Stimulated activated CD8-positive, alpha-beta memory T cell treated with anti-CD3 and anti-CD28 coated beads, Interleukin-12 subunit alpha, Interleukin-12 subunit beta, amount 100 ng/mL, for 1 hour (primary cell): ENCODE results near the gene PPP1R14D.

Experiments used
- DNase-seq: peaks from one replicate; pipeline ENCODE4 v3.0.0-alpha.2; 2020; ENCODE audit warnings: low read depth

Gene PPP1R14D

DNA sequence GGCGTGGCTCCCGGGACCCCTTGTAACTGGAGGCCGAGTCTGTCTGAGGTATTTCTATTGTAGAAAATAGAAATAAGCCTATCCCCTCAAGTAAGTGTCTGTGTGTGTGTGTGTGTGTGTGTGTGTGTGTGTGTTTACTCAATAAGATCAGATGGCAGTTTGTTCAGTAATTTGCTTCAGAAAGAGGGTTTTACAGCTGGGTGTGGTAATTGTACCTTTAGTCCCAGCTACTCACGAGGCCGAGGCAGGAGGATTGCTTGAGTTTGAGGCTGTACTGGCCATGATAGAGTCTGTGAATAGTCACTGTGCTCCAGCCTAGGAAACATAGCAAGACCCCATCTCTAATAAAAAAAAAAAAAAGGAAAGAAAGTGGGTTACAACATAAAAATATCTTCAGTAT is 24.0 kb upstream of the PPP1R14D start:
- DNase-seq: no peak

DNA sequence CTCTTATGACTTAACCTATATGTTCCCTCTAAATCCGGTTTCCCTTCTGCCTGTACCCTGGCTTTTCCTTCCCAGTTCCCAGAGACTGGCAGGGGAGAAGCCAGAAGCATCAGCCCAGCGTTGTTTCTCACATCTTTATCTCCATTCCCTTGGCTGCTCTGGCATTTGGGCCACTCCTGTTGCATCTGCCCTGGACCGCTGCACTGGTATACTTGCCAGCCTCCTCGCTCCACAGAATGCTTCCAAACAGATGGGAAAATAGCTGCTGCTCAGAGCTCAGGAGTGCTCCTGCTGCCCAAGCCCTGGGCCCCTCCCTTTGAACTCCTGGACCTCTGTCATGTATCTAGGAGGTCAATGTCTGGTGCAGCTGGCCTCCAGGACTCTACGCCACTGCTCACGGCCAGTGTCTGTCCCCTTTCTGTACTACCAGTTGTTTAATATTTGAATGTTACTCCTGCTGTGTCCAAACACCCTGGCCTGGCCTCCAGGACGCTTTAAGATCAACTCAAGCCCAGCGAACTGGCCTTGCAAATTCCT is 22.1 kb upstream of the PPP1R14D start:
- no peak for DNase-seq

- DNase-seq: no peak
These were observed 18.9 kb upstream of the PPP1R14D start for GRCh38 chr15:40847223-40847961.

GRCh38 chr15:40846841-40847222 is 18.3 kb upstream of the PPP1R14D start:
- no peak for DNase-seq

GRCh38 chr15:40845511-40846284 is 17.2 kb upstream of the PPP1R14D start:
- DNase-seq: no peak

- no peak for DNase-seq
These were observed 16.5 kb upstream of the PPP1R14D start for GRCh38 chr15:40845036-40845435.

GRCh38 chr15:40844696-40845030 is 16.2 kb upstream of the PPP1R14D start:
- DNase-seq: no peak

- DNase-seq: peak; percentile 34
These were observed 15.6 kb upstream of the PPP1R14D start, which contains the start of gene SPINT1 for GRCh38 chr15:40843885-40844695. Gene SPINT1, plus strand, starts transcription at chr15:40844048. Its CDS starts 507 bp downstream, at chr15:40844555.

- DNase-seq: no peak
These were observed 14.9 kb upstream of the PPP1R14D start for GRCh38 chr15:40843261-40843884.

GRCh38 chr15:40841741-40842140 is 13.2 kb upstream of the PPP1R14D start:
- no peak for DNase-seq

- no peak for DNase-seq
These were observed 10.2 kb upstream of the PPP1R14D start for GRCh38 chr15:40838756-40839155.

- DNase-seq: no peak
These were observed 7.5 kb upstream of the PPP1R14D start for GRCh38 chr15:40836020-40836419.

- no peak for DNase-seq
These were observed 4.4 kb upstream of the PPP1R14D start for GRCh38 chr15:40832903-40833302.

GRCh38 chr15:40831861-40832260 is 3.4 kb upstream of the PPP1R14D start:
- no peak for DNase-seq

DNA sequence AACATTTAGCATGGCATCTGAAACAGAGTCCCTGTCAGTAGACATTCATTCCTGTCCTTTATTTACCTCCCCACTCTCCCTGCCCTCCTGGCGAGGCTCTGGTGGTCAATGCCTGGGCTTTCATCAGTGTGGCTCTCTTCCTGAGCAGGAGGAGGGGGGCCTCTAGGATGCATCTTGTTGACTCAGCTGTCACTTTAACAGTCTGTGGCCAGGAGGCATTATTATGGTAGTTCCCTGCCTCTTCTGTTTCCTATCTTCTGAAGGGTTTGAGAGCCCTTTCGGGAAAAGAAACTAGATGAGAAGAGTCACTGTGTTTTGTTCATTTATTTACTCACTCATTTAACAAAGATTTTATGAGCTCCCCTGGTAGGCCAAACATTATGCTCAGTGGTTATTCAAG is 2.4 kb upstream of the PPP1R14D start:
- no peak for DNase-seq

DNA sequence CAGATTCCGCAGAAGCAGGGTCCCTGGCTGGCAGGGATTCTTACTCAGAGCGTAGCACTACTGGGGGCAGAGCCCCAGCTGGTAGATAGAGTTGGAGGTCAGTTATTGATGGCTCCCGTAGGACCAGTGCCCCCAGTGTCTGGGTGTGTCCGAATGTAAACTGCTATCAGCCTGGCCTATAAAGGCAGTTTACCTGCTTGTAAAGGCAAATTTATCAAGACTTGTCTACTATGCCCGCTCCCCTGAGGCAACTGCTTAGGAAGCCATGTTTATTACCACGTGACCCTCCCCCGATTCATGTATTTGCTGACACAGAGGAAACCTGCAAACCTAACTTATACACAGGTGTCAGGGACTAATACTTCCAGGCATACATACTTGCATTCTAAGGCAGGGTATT is 607 bp upstream of the PPP1R14D start:
- DNase-seq: no peak

- no peak for DNase-seq
These were observed 2.0 kb downstream of the PPP1R14D start for GRCh38 chr15:40826423-40827075.

DNA sequence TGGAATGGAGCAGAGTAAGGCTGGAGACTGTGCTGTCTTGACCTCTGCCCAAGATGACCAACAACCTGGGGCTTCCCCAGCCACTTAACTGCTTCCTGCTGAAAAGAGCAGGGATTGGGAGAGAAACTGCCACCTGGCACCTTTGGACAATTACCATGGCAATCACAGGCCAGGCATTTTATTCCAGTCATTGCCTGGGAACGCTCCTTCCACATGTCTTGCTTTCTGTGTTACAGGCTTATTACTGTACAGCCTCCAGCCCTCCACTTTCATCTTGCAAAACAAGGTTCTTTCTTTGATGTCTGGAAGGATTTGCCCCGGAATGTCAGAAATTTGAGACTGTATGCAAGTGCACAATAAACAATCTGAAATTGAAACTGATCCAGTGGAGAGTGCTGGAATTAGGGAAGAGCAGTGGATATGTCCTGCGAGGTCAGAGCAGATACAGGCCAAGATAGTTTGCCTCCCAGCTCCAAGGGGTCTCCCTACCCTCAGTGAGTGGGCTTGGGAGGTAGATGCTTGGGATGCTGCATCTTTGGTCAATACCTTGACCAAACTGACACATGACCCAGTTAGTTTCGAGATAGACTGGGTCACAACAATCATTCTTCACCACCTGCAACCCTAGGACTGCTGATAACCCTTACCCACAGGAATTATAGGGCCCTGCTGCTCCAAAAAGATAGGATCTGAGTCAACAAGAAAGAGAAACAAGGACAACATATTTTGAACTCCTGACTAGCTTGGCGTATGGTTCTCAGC is 2.7 kb downstream of the PPP1R14D start:
- DNase-seq: no peak

- DNase-seq: no peak
These were observed 4.8 kb downstream of the PPP1R14D start for GRCh38 chr15:40823572-40824343.

- no peak for DNase-seq
These were observed 7.3 kb downstream of the PPP1R14D start for GRCh38 chr15:40821195-40821594.
